Mesenchymal stem cell (in vitro differentiated cells and primary cell): ENCODE results near the gene NFE2L3.
"Not testable (repeated sequence)": the region's sequence is repeated elsewhere in the genome, so short reads cannot be mapped to it uniquely, and the experiment has no call there.

Experiments
- DNase-seq: peaks from one replicate; pipeline ENCODE4 v3.0.0-alpha.2; 2013
- H2AFZ ChIP-seq: one replicate; pipeline ENCODE4 v1.6.1; 2013; ENCODE audit warnings: low read depth, mild to moderate bottlenecking, control low read depth, inconsistent platforms, low read length, moderate library complexity
- H2AK5ac ChIP-seq: 2 replicates; pipeline ENCODE4 v1.6.1; 2013; ENCODE audit warnings: low read length, moderate library complexity, mild to moderate bottlenecking, inconsistent platforms; ENCODE audit not compliant: severe bottlenecking
- H2BK120ac ChIP-seq: one replicate; pipeline ENCODE4 v1.6.1; 2013; ENCODE audit warnings: low read depth, mild to moderate bottlenecking, inconsistent platforms, low read length, moderate library complexity
- H2BK12ac ChIP-seq, 2 experiments: one replicate each; pipeline ENCODE4 v1.6.1; 2013; ENCODE audit warnings: inconsistent platforms in 2 of 2, low read length in 2 of 2, mild to moderate bottlenecking in 2 of 2, moderate library complexity in 2 of 2, control low read depth in 1 of 2
- H2BK15ac ChIP-seq: one replicate; pipeline ENCODE4 v1.6.1; 2013; ENCODE audit warnings: mild to moderate bottlenecking, low read depth, inconsistent platforms; ENCODE audit not compliant: poor library complexity, severe bottlenecking
- H2BK5ac ChIP-seq: 2 replicates; pipeline ENCODE4 v1.6.1; 2013; ENCODE audit warnings: low read depth, mild to moderate bottlenecking, low read length, control low read depth, inconsistent platforms; ENCODE audit not compliant: poor library complexity, severe bottlenecking
- H3K14ac ChIP-seq, 2 experiments: one replicate each; pipeline ENCODE4 v1.6.1; 2013; ENCODE audit warnings: inconsistent platforms in 2 of 2, low read length in 2 of 2, control low read depth in 1 of 2, mild to moderate bottlenecking in 1 of 2, moderate library complexity in 1 of 2
- H3K18ac ChIP-seq, 2 experiments: one replicate each; pipeline ENCODE4 v1.6.1; 2013; ENCODE audit warnings: inconsistent platforms in 2 of 2, low read length in 2 of 2, control low read depth in 1 of 2, low read depth in 1 of 2, mild to moderate bottlenecking in 1 of 2
- H3K23ac ChIP-seq, 2 experiments: one replicate each; pipeline ENCODE4 v1.6.1; 2013; ENCODE audit warnings: inconsistent platforms in 2 of 2, low read length in 2 of 2, mild to moderate bottlenecking in 2 of 2, moderate library complexity in 2 of 2, control low read depth in 1 of 2
- H3K27ac ChIP-seq: 2 replicates; pipeline ENCODE4 v1.5.1; 2013; ENCODE audit warnings: mild to moderate bottlenecking, moderate library complexity, low read length, control low read depth, inconsistent platforms; ENCODE audit not compliant: poor library complexity, severe bottlenecking
- H3K27me3 ChIP-seq, 2 experiments: 2 replicates each; pipeline versions ENCODE4 v1.6.1 to v1.7.0; 2013; ENCODE audit warnings: low read length in 2 of 2, mild to moderate bottlenecking in 2 of 2, moderate library complexity in 2 of 2, control low read depth in 1 of 2, inconsistent platforms in 1 of 2; ENCODE audit not compliant: control insufficient read depth in 1 of 2, insufficient read depth in 1 of 2
- H3K36me3 ChIP-seq, 2 experiments: 2 replicates each; pipeline versions ENCODE4 v1.6.1 to v1.7.0; 2013; ENCODE audit warnings: low read length in 2 of 2, control low read depth in 1 of 2, inconsistent platforms in 1 of 2, low read depth in 1 of 2, mild to moderate bottlenecking in 1 of 2; ENCODE audit not compliant: insufficient read depth in 2 of 2, control insufficient read depth in 1 of 2
- H3K4ac ChIP-seq, 2 experiments: one replicate each; pipeline ENCODE4 v1.6.1; 2013; ENCODE audit warnings: inconsistent platforms in 2 of 2, low read length in 2 of 2, mild to moderate bottlenecking in 2 of 2, moderate library complexity in 2 of 2, control low read depth in 1 of 2, low read depth in 1 of 2
- H3K4me1 ChIP-seq: 2 replicates; pipeline ENCODE4 v1.6.1; 2013; ENCODE audit warnings: low read depth, low read length, control low read depth; ENCODE audit not compliant: control insufficient read depth, insufficient read depth
- H3K4me2 ChIP-seq: 2 replicates; pipeline ENCODE4 v1.6.1; 2013; ENCODE audit warnings: low read length, mild to moderate bottlenecking, inconsistent platforms; ENCODE audit not compliant: poor library complexity, severe bottlenecking
- H3K4me3 ChIP-seq, 2 experiments: 2 replicates each; pipeline versions ENCODE4 v1.5.1 to v1.7.0; 2013; ENCODE audit warnings: low read length in 2 of 2, mild to moderate bottlenecking in 2 of 2, control low read depth in 1 of 2, low read depth in 1 of 2; ENCODE audit not compliant: insufficient read depth in 1 of 2
- H3K79me1 ChIP-seq: replicated peaks from 2 replicates; pipeline ENCODE4 v1.6.1; 2013; ENCODE audit warnings: mild to moderate bottlenecking, control low read depth, low read length, inconsistent platforms; ENCODE audit not compliant: poor library complexity, severe bottlenecking
- H3K9ac ChIP-seq: 2 replicates; pipeline ENCODE4 v1.7.0; 2013; ENCODE audit warnings: mild to moderate bottlenecking, low read length, moderate library complexity
- H3K9me3 ChIP-seq: 2 replicates; pipeline ENCODE4 v1.7.0; 2013; ENCODE audit warnings: mild to moderate bottlenecking, low read length; ENCODE audit not compliant: control insufficient read depth
- H4K8ac ChIP-seq: one replicate; pipeline ENCODE4 v1.6.1; 2013; ENCODE audit warnings: inconsistent platforms, mild to moderate bottlenecking, low read length, moderate library complexity
- H4K91ac ChIP-seq: one replicate; pipeline ENCODE4 v1.6.1; 2013; ENCODE audit warnings: mild to moderate bottlenecking, low read length, inconsistent platforms
- WGBS: methylation state at CpG from one replicate; pipeline ENCODE4 v1.1.7; 2013; ENCODE audit warnings: mixed read lengths; 5-methylcytosine and 5-hydroxymethylcytosine counted together

Gene NFE2L3

DNA sequence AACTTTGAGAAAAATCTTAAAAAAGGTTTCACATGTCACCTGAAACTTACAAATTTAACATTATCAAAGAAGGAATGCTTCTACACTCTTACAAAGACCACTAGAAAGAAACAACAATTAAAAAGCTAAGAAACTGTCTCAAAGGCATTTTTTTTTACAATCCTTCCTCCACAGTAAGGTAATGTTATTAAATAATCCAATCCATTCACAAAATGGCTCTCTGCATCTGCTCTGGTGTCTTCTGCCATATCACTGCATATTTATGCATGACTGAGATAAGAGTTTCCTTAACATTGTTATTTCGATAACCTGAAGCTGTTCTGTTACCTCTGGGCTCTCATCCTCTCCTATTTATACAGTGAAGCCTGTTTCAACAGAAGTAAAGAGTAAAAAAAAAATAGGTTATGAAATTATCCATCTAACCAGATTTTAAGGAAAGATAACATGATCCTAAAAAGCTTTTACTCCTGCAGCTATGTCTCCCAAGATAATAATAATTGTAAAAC, 40.0 kb downstream of the NFE2L3 start:
- no peak overlapping the region for H3K14ac ChIP-seq
- no peaks in the 10 kb centered on the region for H3K27me3 ChIP-seq
- peak overlapping the region; percentile 18 for H3K9ac ChIP-seq
- peaks cover 9% of the 10 kb centered on the region for H3K4me1 ChIP-seq
- no peak overlapping the region for H2BK120ac ChIP-seq
- H3K18ac ChIP-seq = no peak overlapping the region
- no peaks in the 10 kb centered on the region for H3K9me3 ChIP-seq
- no peak overlapping the region for H3K4me3 ChIP-seq
- H2BK12ac ChIP-seq = no peak overlapping the region
- no peak overlapping the region for H2BK15ac ChIP-seq
- 83% methylated on average over 1 of the region's 1 CpG for WGBS
- peaks cover 1% of the 10 kb centered on the region for H3K79me1 ChIP-seq
- H3K23ac ChIP-seq = no peak overlapping the region
- no peak for DNase-seq
- no peak overlapping the region for H3K4me2 ChIP-seq
- no peak overlapping the region for H3K27ac ChIP-seq
- no peak overlapping the region for H4K8ac ChIP-seq
- H3K4ac ChIP-seq = no peak overlapping the region
- H2AFZ ChIP-seq = no peak overlapping the region
- H4K91ac ChIP-seq = no peak overlapping the region
- peaks cover 15 to 99% of the 10 kb centered on the region in 2 experiments for H3K36me3 ChIP-seq
- no peak overlapping the region for H2BK5ac ChIP-seq
- no peak overlapping the region for H2AK5ac ChIP-seq

DNA sequence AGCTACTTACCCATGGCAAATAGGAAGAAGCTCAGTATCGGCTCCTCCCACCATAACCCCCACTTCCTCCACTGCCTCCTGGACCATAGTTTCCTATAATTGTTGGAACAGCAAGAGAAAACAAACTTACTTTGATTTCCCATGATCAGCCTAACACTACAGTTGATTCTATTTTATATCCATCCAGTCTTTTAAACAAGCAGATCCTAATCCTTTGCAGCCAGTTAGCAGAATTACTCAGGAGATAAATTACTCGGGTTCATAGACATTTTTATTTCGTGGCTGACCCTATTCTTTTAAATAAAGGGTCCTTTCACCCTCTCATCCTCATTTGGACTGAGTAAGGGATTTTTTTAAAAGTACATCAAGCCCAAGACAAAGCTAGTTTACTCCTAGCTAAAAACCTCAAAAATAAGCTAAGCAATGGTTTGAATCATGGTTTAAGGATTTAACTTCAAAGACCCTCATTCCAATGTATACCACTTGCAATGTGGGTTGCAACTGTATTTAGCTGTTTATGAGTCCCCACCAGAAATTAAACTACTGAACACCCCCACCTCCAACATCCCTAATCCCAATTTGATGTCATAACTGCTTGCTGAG, 40.6 kb downstream of the NFE2L3 start:
- Histone ChIP-seq H2AK5ac (no peak overlapping the region), H3K36me3 (peaks cover 14 to 99% of the 10 kb centered on the region in 2 experiments), H3K23ac (no peak overlapping the region), H3K4me1 (peaks cover 9% of the 10 kb centered on the region), H3K9me3 (no peaks in the 10 kb centered on the region), H3K9ac (peak overlapping the region; percentile 18), H2BK15ac (no peak overlapping the region), H3K4me2 (no peak overlapping the region), H3K4me3 (no peak overlapping the region), H4K91ac (no peak overlapping the region), H3K4ac (no peak overlapping the region), H3K27ac (no peak overlapping the region), H2AFZ (no peak overlapping the region), H2BK120ac (no peak overlapping the region), H2BK5ac (no peak overlapping the region), H3K14ac (no peak overlapping the region), H3K18ac (no peak overlapping the region), H3K27me3 (no peaks in the 10 kb centered on the region), H4K8ac (no peak overlapping the region), H3K79me1 (no peaks in the 10 kb centered on the region), H2BK12ac (no peak overlapping the region)
- no peak for DNase-seq
- WGBS = 96% methylated on average over 2 of the region's 3 CpGs

DNA sequence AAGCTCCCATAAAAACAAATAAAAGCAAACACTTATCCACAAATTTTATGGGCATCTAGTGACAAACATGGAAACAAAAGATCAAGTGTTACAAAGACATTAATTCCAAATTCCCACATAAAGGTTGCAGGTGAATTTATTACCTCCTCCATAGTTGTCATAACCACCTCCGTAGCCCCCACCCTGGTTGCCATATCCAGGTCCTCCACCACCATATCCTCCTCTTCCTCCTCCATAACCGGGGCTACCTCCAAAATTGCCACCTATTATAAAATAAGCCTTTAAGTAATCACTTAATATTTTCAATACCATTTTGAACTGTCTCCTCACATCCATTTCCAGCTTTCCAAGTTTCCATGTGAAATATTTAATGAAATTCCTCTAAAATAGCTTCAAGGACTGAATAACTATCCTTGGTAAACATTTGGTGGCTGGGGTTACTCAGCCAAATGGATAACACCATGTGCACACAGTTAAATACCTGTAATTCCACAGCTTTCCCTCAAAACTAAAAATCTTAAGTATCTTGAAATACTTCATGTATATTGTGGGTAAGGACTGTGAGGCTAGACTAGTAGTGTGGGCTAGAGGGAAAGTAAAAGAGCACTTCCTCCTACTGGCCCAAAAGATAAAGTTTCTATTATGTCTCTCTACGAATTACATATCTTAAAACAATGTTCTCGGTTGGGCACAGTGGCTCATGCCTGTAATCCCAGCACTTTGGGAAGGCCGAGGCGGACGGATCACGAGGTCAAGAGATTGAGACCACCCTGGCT, 41.6 kb downstream of the NFE2L3 start:
- Histone ChIP-seq H3K4me2 (no peak overlapping the region), H2BK15ac (no peak overlapping the region), H3K9me3 (no peaks in the 10 kb centered on the region), H2BK5ac (no peak overlapping the region), H3K27ac (no peak overlapping the region), H3K18ac (peak overlapping the region in 1 of 2 experiments; percentile 21), H4K8ac (no peak overlapping the region), H3K79me1 (no peaks in the 10 kb centered on the region), H2BK120ac (no peak overlapping the region), H2BK12ac (no peak overlapping the region), H3K9ac (peak overlapping the region; percentile 18), H3K14ac (no peak overlapping the region), H3K4me1 (peaks cover 9% of the 10 kb centered on the region), H2AFZ (no peak overlapping the region), H4K91ac (no peak overlapping the region), H3K27me3 (no peaks in the 10 kb centered on the region), H3K4me3 (no peak overlapping the region), H3K36me3 (peaks cover 10 to 95% of the 10 kb centered on the region in 2 experiments), H3K4ac (no peak overlapping the region), H2AK5ac (no peak overlapping the region), H3K23ac (no peak overlapping the region)
- WGBS = 94% methylated on average over 8 of the region's 8 CpGs
- no peak for DNase-seq

DNA sequence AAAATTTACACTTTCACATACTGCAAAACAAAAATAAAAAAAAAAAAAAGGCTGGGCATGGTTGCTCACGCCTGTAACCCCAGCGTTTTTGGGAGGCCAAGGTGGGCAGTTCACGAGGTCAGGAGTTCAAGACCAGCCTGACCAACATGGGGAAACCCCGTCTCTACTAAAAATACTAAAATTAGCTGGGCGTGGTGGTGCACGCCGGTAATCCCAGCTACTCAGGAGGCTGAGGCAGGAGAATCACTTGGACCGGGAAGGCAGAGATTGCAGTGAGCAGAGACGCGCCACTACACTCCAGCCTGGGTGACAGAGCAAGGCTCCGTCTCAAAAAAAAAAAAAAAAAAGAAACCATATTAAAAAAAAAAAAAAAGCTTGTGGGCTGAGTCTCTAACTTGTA, 42.8 kb downstream of the NFE2L3 start:
- H3K27ac ChIP-seq, H3K9ac ChIP-seq, H3K27me3 ChIP-seq, H3K18ac ChIP-seq, DNase-seq, H4K91ac ChIP-seq, H2BK120ac ChIP-seq, H3K4me3 ChIP-seq, H2BK15ac ChIP-seq, H2AK5ac ChIP-seq, H2AFZ ChIP-seq, H3K4me2 ChIP-seq, H3K4ac ChIP-seq, H3K79me1 ChIP-seq, H2BK12ac ChIP-seq, H3K14ac ChIP-seq, H4K8ac ChIP-seq, H3K4me1 ChIP-seq, H3K9me3 ChIP-seq, H2BK5ac ChIP-seq, H3K23ac ChIP-seq: not testable (repeated sequence)
- WGBS = 90% methylated on average over 6 of the region's 11 CpGs
- peaks cover 8 to 88% of the 10 kb centered on the region in 2 experiments for H3K36me3 ChIP-seq
